HL-60 (cell line): ENCODE data around the gene ZNF609.

Experiments
- CTCF ChIP-seq: IDR thresholded peaks from one replicate; pipeline ENCODE4 v1.5.1; 2011; ENCODE audit warnings: low read length, control low read depth, inconsistent platforms; ENCODE audit not compliant: insufficient read depth
- TF ChIP-seq, protein P1 (sequence below): IDR thresholded peaks from 2 replicates; pipeline ENCODE4 v1.6.1; 2012; ENCODE audit warnings: low read depth; ENCODE audit not compliant: insufficient replicate concordance

- TF ChIP-seq CTCF: no peak
- TF ChIP-seq, protein P1, sequence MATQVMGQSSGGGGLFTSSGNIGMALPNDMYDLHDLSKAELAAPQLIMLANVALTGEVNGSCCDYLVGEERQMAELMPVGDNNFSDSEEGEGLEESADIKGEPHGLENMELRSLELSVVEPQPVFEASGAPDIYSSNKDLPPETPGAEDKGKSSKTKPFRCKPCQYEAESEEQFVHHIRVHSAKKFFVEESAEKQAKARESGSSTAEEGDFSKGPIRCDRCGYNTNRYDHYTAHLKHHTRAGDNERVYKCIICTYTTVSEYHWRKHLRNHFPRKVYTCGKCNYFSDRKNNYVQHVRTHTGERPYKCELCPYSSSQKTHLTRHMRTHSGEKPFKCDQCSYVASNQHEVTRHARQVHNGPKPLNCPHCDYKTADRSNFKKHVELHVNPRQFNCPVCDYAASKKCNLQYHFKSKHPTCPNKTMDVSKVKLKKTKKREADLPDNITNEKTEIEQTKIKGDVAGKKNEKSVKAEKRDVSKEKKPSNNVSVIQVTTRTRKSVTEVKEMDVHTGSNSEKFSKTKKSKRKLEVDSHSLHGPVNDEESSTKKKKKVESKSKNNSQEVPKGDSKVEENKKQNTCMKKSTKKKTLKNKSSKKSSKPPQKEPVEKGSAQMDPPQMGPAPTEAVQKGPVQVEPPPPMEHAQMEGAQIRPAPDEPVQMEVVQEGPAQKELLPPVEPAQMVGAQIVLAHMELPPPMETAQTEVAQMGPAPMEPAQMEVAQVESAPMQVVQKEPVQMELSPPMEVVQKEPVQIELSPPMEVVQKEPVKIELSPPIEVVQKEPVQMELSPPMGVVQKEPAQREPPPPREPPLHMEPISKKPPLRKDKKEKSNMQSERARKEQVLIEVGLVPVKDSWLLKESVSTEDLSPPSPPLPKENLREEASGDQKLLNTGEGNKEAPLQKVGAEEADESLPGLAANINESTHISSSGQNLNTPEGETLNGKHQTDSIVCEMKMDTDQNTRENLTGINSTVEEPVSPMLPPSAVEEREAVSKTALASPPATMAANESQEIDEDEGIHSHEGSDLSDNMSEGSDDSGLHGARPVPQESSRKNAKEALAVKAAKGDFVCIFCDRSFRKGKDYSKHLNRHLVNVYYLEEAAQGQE: no peak
Observed at GRCh38 chr15:64530918-64531317, 70.5 kb downstream of the ZNF609 start.
